Epithelial cell of proximal tubule (primary cell): ENCODE data around the gene TESPA1. TPM values are rescaled to one million over a fixed set of nuclear protein-coding genes. Genes with fewer than 3 reads are reported as not detected.
"Not testable (repeated sequence)": the region's sequence is repeated elsewhere in the genome, so short reads cannot be mapped to it uniquely, and the experiment has no call there.

Source experiments
- DNase-seq: peaks from one replicate; pipeline ENCODE4 v3.0.0-alpha.2; 2011; ENCODE audit warnings: low read depth
- H3K4me3 ChIP-seq: 2 replicates; pipeline ENCODE4 v1.5.1; 2011; ENCODE audit warnings: low read depth, mild to moderate bottlenecking, low read length
- total RNA-seq: library from RNA; depleted of rRNA; stranded (reverse); fragments of >200 nt; gene quantifications from 2 replicates; pipeline ENCODE4 v1.2.3, GENCODE V29; 2015
- TF ChIP-seq, protein P1 (sequence below): conservative IDR thresholded peaks from 2 replicates; pipeline ENCODE4 v1.5.1; 2012; ENCODE audit warnings: low read depth, mild to moderate bottlenecking, low read length

Gene TESPA1
- total RNA-seq, 1 donor from 2014 or later: not detected

DNA sequence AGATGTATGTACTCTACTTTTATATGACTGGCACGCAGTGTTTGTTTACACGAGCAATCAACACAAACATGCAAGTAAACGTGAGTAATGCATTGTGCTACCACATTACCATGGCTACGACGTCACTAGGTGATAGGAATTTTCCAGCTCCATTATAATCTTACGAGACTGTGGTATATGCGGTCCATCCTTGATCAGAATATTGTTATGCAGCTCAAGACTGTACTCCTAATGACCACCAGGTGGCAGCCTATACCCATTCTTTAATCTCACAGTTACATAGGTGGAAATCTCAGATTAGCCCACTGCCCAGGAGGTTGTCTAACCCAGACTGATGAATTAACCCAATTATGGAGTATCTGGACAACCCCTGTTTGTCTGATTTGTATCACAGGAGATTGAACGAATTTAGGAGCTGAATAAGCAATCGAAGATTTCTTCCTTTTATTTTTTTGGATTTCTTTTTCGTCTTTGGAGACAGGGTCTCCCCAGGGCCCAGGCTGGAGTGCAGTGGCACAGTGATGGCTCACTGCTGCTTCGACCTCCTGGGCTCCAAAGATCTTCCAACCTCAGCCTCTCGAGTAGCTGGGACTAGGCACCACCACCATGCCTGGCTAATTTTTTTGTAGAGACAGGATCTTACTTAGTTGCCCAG lies 8.7 kb upstream of the TESPA1 start:
- no peak for DNase-seq
- TF ChIP-seq, protein P1, sequence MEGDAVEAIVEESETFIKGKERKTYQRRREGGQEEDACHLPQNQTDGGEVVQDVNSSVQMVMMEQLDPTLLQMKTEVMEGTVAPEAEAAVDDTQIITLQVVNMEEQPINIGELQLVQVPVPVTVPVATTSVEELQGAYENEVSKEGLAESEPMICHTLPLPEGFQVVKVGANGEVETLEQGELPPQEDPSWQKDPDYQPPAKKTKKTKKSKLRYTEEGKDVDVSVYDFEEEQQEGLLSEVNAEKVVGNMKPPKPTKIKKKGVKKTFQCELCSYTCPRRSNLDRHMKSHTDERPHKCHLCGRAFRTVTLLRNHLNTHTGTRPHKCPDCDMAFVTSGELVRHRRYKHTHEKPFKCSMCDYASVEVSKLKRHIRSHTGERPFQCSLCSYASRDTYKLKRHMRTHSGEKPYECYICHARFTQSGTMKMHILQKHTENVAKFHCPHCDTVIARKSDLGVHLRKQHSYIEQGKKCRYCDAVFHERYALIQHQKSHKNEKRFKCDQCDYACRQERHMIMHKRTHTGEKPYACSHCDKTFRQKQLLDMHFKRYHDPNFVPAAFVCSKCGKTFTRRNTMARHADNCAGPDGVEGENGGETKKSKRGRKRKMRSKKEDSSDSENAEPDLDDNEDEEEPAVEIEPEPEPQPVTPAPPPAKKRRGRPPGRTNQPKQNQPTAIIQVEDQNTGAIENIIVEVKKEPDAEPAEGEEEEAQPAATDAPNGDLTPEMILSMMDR: peak; percentile 80
- no peak overlapping the region for H3K4me3 ChIP-seq

DNA sequence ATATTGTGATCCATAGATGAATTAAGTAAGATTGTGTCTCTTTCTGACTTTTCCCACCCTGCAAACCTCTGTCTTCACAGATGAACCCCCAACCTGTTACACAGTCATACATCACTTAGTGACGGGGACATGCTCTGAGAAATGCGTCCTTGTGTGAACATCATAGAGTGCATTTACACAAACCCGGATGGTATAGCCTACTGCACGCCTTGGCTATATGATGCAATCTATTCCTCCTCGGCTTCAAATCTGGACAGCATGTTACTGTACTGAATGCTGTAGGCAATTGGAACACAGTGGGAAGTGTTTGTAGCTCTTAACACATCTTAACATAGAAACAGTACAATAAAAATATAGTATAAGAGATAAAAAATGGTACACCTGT lies 7.4 kb upstream of the TESPA1 start:
- TF ChIP-seq, protein P1: no peak
- no peak overlapping the region for H3K4me3 ChIP-seq
- no peak for DNase-seq

DNA sequence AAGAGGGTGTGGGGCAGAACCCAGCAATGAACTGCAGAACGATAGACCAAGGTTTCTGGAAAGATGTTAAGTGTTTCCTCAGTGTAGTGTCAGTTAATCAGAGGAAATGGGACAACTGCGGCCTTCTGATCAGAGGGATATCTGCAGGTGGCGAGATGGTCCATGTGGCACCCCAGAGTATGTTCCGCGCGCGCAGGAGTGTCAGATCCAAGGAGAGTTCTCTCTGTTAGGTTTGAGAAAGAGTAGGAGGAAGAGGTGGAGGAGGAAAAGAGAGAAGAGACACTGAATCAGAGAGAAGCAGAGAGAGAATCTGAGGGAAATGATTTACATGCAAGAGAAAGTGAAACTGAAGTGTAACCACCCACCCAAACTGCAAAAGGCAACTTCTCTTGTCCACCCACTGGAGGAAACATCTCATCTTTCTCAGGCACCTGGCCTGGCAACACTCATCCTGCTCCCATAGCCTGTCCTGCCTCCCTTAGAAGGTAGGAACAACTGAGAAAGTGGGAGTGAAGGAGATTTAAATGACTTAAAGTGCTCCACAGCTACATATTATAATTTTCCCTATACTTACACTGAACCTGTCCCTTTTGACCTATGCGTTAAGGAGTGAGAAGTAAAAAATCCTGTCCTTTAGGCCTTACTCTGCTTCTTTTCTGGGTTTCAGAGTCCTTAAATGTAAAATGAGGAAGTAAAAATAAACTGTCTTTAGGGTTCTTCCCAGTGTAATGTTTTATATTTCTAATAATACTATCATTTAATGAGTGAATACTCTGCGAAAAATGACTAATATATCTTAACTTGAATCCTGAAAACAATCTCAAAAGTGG lies 6.8 kb upstream of the TESPA1 start:
- no peak for DNase-seq
- TF ChIP-seq, protein P1: no peak

DNA sequence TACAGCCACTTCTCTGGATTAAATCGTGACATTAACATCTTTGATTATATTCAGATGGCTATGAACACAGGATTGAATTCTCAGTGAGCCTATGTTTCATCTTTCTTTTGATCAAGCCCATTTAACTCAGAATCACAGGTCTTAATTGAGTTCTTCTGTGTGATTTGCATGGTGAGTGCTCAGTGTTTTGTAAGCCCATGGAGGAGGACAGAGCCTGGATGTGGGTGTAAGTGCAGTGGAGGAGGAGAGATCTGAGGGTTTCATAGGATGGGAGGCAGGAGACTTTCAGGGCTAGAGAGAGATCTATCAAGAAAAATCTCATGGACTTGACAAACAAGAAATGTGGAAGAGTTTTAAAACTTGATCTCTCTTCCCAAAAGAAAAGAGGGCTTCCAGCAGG lies 5.3 kb upstream of the TESPA1 start:
- TF ChIP-seq, protein P1: no peak
- H3K4me3 ChIP-seq: no peak overlapping the region
- no peak for DNase-seq

More for the DNA sequence above, 6.8 kb upstream of the TESPA1 start:
- no peak overlapping the region for H3K4me3 ChIP-seq

DNA sequence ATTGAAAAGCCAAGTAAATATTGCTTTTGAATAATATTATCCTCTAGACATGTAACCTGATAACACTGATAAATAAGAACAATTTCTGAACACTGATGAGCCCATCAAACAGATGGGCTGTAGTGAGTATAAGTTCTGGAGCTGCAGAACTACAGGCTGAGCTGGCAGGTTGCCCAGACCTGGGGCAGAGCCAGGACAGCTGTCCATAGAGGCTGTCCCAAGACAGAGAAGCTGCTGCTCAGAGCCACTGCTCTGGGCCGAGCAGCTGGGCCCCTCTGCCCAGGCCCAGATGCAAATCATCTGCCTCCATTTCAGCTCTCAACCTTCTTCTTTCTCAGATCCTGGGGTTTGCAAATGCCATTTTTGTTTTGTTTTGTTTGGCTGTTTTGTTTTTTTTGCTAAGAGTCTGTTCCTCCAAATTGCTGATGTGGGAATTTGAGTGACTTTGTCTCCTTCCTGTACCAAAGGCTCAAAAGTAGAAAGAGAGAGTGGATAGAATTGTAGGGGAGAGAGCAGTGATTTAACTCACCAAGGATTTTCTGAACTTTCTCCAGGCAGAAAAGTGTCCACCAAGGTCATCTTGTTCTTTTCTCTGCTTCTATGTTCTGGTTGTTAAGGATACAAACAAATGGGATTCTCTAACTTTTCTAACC lies 4.0 kb upstream of the TESPA1 start:
- no peak overlapping the region for H3K4me3 ChIP-seq
- DNase-seq: no peak
- TF ChIP-seq, protein P1: no peak

DNA sequence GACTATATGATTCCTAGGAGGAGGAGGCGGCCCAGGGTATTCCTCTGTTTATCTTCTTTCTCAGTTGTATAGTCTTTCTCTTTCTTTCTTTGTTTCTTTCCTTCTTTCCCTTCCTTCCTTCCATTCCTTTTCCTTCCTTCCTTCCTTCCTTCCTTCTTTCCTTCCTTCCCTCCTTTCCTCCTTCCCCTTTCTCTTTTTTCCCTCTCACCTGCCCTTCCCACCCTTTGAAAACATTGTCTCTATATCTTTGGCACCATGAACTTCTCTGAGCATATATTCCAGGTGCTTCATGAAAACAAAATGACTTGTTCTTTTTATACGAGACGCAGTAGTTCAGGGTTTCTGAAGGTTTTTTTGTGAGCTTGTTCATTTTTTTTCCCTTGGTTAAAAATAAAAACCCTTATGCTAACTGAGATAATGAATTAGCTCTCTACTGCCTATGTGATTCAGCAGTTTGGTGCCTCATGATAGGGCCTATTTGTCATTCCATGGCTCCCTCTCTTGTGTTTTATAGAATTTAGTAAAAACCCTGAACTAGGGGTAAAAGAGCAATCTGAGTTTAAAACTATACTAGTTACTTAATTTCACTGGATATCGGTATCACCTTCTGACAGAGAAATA lies 3.2 kb upstream of the TESPA1 start:
- H3K4me3 ChIP-seq: no peak overlapping the region
- DNase-seq: no peak
- TF ChIP-seq, protein P1: no peak

DNA sequence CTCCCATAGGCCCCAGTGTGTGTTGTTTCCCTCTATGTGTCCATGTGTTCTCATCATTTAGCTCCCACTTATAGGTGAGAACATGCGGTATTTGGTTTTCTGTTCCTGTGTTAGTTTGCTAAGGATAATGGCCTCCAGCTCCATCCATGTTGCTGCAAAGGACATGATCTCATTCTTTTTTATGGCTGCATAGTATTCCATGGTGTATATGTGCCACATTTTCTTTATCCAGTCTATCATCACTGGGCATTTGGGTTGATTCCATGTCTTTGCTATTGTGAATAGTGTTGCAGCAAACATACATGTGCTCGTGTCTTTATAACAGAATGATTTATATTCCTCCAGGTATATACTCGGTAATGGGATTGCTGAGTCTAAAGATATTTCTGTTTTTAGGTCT lies 2.2 kb upstream of the TESPA1 start:
- DNase-seq, H3K4me3 ChIP-seq: not testable (repeated sequence)
